K562 (cell line): ENCODE results near the gene TMC5. TPM values are rescaled to one million over a fixed set of nuclear protein-coding genes. Genes with fewer than 3 reads are reported as not detected.
A peak's percentile ranks its signal among the peaks of the same experiment; 100 is the strongest.

ENCODE experiments used
- BHLHE40 ChIP-seq: IDR thresholded peaks from 2 replicates; pipeline ENCODE4 v1.6.1; 2011; ENCODE audit warnings: low read length, improper control_type of control experiment
- FOXJ2 ChIP-seq: fragments of 200-800 bp; sonication (Bioruptor generic); IDR thresholded peaks from 2 replicates; pipeline ENCODE4 v1.6.1; 2016; ENCODE audit warnings: missing genetic modification characterization, missing compliant biosample characterization
- L3MBTL2 ChIP-seq: fragments of 450-650 bp; IDR thresholded peaks from 2 replicates; pipeline ENCODE4 v1.6.1; 2016; ENCODE audit warnings: mild to moderate bottlenecking, moderate library complexity
- polyA plus RNA-seq, 8 experiments: library from polyadenylated mRNA; depleted of rRNA in 4 of 8; stranded (reverse) in 5 of 8; unstranded in 3 of 8; fragments of >200 nt; fragmentation: Nextera tagmentation in 2 of 8; fragmentation: Illumina TruSeq in 1 of 8; extraction: Ambion mirVana in 2 of 8; extraction: Trizol in 1 of 8; gene quantifications; 2 replicates each; pipeline versions ENCODE4 v1.2.1 to v1.2.3, GENCODE V29; 2011 to 2014; ENCODE audit warnings: inconsistent platforms in 1 of 8, missing spikeins in 1 of 8
- total RNA-seq, 7 experiments: library from RNA; depleted of rRNA in 6 of 7; stranded (reverse); fragments of >200 nt in 6 of 7; fragmentation: Illumina TruSeq in 2 of 7; extraction: Trizol in 2 of 7; gene quantifications; 2 replicates each; pipeline versions ENCODE4 v1.2.1 to v1.2.3, GENCODE V29; 2011 to 2021; ENCODE audit warnings: low replicate concordance in 1 of 7
- TF ChIP-seq, protein P1 (sequence below): fragments of 450-650 bp; IDR thresholded peaks from 2 replicates; pipeline ENCODE4 v1.6.1; 2016; ENCODE audit warnings: mild to moderate bottlenecking, moderate library complexity
- TF ChIP-seq, protein P2 (sequence below): fragments of 450-650 bp; IDR thresholded peaks from 2 replicates; pipeline ENCODE4 v1.6.1; 2016; ENCODE audit warnings: mild to moderate bottlenecking
- TF ChIP-seq, protein P3 (sequence below), 2 experiments: IDR thresholded peaks; 2 replicates each; pipeline ENCODE4 v1.6.1; 2011; ENCODE audit warnings: borderline replicate concordance in 1 of 2, control low read depth in 1 of 2, low read depth in 1 of 2, low read length in 1 of 2, mild to moderate bottlenecking in 1 of 2, mixed read lengths in 1 of 2, moderate library complexity in 1 of 2; ENCODE audit not compliant: insufficient read depth in 1 of 2, insufficient read length in 1 of 2, poor library complexity in 1 of 2, severe bottlenecking in 1 of 2; ENCODE audit errors: extremely low read depth in 1 of 2
- TF ChIP-seq, protein P4 (sequence below): sonication (generic); formaldehyde crosslinking; IDR thresholded peaks from 2 replicates; pipeline ENCODE4 v1.8.0; 2022; ENCODE audit warnings: mild to moderate bottlenecking, missing genetic modification reagents

The TMC5 gene
- total and polyA plus RNA-seq, 9 of the 15 experiments (the other 6 are each of a cell fraction or from before 2014, with no cell fraction given) = 0.83 to 2.6 (median 1.6) TPM

DNA sequence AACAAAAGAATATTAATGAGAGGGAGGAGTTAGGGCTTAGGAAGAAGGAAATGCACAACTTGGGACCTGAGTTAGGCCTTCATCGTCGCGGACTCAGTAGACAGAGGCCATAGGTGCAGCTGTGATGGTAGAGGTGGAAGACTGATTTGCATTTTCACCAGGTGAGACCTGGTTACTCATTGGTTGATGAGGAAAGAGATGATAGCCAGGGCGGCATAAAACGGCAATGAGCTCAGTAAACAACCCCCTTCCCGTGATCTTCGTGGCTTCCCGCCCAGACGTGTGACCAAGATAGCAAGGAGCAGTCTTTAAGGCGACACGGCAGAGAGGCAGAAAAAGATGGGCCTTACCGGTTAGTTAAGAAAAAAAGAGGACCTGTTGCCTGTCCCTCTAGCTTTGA, at the start of gene TMC5 (continued):
- TF ChIP-seq, protein P1, sequence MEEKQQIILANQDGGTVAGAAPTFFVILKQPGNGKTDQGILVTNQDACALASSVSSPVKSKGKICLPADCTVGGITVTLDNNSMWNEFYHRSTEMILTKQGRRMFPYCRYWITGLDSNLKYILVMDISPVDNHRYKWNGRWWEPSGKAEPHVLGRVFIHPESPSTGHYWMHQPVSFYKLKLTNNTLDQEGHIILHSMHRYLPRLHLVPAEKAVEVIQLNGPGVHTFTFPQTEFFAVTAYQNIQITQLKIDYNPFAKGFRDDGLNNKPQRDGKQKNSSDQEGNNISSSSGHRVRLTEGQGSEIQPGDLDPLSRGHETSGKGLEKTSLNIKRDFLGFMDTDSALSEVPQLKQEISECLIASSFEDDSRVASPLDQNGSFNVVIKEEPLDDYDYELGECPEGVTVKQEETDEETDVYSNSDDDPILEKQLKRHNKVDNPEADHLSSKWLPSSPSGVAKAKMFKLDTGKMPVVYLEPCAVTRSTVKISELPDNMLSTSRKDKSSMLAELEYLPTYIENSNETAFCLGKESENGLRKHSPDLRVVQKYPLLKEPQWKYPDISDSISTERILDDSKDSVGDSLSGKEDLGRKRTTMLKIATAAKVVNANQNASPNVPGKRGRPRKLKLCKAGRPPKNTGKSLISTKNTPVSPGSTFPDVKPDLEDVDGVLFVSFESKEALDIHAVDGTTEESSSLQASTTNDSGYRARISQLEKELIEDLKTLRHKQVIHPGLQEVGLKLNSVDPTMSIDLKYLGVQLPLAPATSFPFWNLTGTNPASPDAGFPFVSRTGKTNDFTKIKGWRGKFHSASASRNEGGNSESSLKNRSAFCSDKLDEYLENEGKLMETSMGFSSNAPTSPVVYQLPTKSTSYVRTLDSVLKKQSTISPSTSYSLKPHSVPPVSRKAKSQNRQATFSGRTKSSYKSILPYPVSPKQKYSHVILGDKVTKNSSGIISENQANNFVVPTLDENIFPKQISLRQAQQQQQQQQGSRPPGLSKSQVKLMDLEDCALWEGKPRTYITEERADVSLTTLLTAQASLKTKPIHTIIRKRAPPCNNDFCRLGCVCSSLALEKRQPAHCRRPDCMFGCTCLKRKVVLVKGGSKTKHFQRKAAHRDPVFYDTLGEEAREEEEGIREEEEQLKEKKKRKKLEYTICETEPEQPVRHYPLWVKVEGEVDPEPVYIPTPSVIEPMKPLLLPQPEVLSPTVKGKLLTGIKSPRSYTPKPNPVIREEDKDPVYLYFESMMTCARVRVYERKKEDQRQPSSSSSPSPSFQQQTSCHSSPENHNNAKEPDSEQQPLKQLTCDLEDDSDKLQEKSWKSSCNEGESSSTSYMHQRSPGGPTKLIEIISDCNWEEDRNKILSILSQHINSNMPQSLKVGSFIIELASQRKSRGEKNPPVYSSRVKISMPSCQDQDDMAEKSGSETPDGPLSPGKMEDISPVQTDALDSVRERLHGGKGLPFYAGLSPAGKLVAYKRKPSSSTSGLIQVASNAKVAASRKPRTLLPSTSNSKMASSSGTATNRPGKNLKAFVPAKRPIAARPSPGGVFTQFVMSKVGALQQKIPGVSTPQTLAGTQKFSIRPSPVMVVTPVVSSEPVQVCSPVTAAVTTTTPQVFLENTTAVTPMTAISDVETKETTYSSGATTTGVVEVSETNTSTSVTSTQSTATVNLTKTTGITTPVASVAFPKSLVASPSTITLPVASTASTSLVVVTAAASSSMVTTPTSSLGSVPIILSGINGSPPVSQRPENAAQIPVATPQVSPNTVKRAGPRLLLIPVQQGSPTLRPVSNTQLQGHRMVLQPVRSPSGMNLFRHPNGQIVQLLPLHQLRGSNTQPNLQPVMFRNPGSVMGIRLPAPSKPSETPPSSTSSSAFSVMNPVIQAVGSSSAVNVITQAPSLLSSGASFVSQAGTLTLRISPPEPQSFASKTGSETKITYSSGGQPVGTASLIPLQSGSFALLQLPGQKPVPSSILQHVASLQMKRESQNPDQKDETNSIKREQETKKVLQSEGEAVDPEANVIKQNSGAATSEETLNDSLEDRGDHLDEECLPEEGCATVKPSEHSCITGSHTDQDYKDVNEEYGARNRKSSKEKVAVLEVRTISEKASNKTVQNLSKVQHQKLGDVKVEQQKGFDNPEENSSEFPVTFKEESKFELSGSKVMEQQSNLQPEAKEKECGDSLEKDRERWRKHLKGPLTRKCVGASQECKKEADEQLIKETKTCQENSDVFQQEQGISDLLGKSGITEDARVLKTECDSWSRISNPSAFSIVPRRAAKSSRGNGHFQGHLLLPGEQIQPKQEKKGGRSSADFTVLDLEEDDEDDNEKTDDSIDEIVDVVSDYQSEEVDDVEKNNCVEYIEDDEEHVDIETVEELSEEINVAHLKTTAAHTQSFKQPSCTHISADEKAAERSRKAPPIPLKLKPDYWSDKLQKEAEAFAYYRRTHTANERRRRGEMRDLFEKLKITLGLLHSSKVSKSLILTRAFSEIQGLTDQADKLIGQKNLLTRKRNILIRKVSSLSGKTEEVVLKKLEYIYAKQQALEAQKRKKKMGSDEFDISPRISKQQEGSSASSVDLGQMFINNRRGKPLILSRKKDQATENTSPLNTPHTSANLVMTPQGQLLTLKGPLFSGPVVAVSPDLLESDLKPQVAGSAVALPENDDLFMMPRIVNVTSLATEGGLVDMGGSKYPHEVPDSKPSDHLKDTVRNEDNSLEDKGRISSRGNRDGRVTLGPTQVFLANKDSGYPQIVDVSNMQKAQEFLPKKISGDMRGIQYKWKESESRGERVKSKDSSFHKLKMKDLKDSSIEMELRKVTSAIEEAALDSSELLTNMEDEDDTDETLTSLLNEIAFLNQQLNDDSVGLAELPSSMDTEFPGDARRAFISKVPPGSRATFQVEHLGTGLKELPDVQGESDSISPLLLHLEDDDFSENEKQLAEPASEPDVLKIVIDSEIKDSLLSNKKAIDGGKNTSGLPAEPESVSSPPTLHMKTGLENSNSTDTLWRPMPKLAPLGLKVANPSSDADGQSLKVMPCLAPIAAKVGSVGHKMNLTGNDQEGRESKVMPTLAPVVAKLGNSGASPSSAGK = 0 out of 2 replicates have a peak, but pooled peaks have one; percentile 38
- TF ChIP-seq, protein P2, sequence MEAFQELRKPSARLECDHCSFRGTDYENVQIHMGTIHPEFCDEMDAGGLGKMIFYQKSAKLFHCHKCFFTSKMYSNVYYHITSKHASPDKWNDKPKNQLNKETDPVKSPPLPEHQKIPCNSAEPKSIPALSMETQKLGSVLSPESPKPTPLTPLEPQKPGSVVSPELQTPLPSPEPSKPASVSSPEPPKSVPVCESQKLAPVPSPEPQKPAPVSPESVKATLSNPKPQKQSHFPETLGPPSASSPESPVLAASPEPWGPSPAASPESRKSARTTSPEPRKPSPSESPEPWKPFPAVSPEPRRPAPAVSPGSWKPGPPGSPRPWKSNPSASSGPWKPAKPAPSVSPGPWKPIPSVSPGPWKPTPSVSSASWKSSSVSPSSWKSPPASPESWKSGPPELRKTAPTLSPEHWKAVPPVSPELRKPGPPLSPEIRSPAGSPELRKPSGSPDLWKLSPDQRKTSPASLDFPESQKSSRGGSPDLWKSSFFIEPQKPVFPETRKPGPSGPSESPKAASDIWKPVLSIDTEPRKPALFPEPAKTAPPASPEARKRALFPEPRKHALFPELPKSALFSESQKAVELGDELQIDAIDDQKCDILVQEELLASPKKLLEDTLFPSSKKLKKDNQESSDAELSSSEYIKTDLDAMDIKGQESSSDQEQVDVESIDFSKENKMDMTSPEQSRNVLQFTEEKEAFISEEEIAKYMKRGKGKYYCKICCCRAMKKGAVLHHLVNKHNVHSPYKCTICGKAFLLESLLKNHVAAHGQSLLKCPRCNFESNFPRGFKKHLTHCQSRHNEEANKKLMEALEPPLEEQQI = no peak
- TF ChIP-seq BHLHE40 (peak; percentile 46; the same call in 1 of the 2 replicates), FOXJ2 (tag) (0 out of 2 replicates have a peak, but pooled peaks have one; percentile 40), L3MBTL2 (peak; percentile 83)
- TF ChIP-seq, protein P3, sequence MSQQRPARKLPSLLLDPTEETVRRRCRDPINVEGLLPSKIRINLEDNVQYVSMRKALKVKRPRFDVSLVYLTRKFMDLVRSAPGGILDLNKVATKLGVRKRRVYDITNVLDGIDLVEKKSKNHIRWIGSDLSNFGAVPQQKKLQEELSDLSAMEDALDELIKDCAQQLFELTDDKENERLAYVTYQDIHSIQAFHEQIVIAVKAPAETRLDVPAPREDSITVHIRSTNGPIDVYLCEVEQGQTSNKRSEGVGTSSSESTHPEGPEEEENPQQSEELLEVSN (IDR thresholded peaks at IDR 0.05; ENCODE audit: borderline replicate concordance in 1 of 2, extremely low read depth in 1 of 2, insufficient read depth in 1 of 2, insufficient read length in 1 of 2, low read depth in 1 of 2, low read length in 1 of 2, poor library complexity in 1 of 2, severe bottlenecking in 1 of 2) = peak; percentile 53 to 56
- TF ChIP-seq, protein P4, sequence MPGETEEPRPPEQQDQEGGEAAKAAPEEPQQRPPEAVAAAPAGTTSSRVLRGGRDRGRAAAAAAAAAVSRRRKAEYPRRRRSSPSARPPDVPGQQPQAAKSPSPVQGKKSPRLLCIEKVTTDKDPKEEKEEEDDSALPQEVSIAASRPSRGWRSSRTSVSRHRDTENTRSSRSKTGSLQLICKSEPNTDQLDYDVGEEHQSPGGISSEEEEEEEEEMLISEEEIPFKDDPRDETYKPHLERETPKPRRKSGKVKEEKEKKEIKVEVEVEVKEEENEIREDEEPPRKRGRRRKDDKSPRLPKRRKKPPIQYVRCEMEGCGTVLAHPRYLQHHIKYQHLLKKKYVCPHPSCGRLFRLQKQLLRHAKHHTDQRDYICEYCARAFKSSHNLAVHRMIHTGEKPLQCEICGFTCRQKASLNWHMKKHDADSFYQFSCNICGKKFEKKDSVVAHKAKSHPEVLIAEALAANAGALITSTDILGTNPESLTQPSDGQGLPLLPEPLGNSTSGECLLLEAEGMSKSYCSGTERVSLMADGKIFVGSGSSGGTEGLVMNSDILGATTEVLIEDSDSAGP = no peak
